ENCODE results near the gene GABBR2. TPM values are rescaled to one million over a fixed set of nuclear protein-coding genes. Genes with fewer than 3 reads are reported as not detected.

The GABBR2 gene
- total and polyA plus RNA-seq, 2 of the 8 experiments (the other 6 are each of a cell fraction or from before 2014, with no cell fraction given) = 0.50 to 1.2 TPM

DNA sequence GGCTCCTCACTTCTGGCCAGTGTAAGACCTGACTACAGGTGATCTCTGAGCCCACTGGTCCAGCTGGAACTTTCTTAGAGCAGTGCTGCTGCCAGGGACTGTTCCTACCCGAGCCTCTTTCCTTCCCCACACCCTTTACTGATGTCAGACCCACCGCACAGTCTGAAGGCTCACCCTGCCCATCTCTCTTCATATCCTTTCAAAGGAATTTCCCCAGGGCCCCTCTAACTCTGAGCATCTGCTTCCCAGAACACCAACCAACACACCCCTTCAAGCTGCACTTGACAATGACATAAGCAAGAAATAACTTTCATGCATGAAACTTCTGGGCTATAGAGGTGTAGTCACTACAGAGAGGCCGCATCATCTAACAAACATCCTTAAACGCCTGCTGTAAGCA, 119.6 kb downstream of the GABBR2 start:
- Histone ChIP-seq H3K14ac (ENCODE audit: insufficient read length) (no peak overlapping the region), H3K79me1 (ENCODE audit: low read depth, low read length) (no peaks in the 10 kb centered on the region), H3K18ac (ENCODE audit: extremely low read depth, low read length) (no peak overlapping the region), H2BK15ac (ENCODE audit: low read length) (no peak overlapping the region), H4K5ac (ENCODE audit: insufficient read length, low read depth, low read length) (no peak overlapping the region), H4K8ac (ENCODE audit: extremely low read depth, insufficient read depth, low read length) (no peak overlapping the region), H3K36me3 (ENCODE audit: control insufficient read depth in 2 of 4, insufficient read depth in 4 of 4, low read length in 3 of 4) (no peaks in the 10 kb centered on the region), H2BK20ac (ENCODE audit: low read length) (no peak overlapping the region), H3K4me3 (ENCODE audit: extremely low read depth in 1 of 4, insufficient read depth in 2 of 4, low read depth in 3 of 4, low read length in 4 of 4) (no peak overlapping the region), H2AK5ac (ENCODE audit: low read depth, low read length) (no peak overlapping the region), H2BK5ac (ENCODE audit: low read depth, low read length) (no peak overlapping the region), H3K27me3 (replicated peaks in 1 of 4; ENCODE audit: control insufficient read depth in 3 of 4, extremely low read depth in 1 of 4, insufficient read depth in 3 of 4, low read length in 3 of 4) (no peaks in the 10 kb centered on the region; a peak in 2 of 7 replicates), H3K27ac (ENCODE audit: low read depth, low read length) (no peak overlapping the region), H3K23me2 (ENCODE audit: low read depth, low read length) (no peaks in the 10 kb centered on the region), H3K4ac (replicated peaks; ENCODE audit: insufficient read length, low read depth, low read length) (no peak overlapping the region), H3K56ac (replicated peaks; ENCODE audit: insufficient read length, low read depth, low read length) (no peak overlapping the region), H4K20me1 (replicated peaks in 1 of 2; ENCODE audit: control insufficient read depth in 1 of 2, insufficient read depth in 2 of 2, low read length in 2 of 2) (no peaks in the 10 kb centered on the region), H2BK12ac (ENCODE audit: low read depth, low read length) (no peak overlapping the region), H4K91ac (replicated peaks; ENCODE audit: insufficient read length, low read length) (no peak overlapping the region), H3K4me2 (ENCODE audit: insufficient read depth in 1 of 2, low read depth in 2 of 2, low read length in 2 of 2) (no peak overlapping the region), H3K9ac (replicated peaks in 1 of 4; ENCODE audit: extremely low read depth in 1 of 4, low read depth in 3 of 4, low read length in 3 of 4) (no peak overlapping the region), H2BK120ac (replicated peaks; ENCODE audit: low read depth, low read length) (no peak overlapping the region), H3K9me3 (ENCODE audit: insufficient read depth in 2 of 2, low read depth in 1 of 2, low read length in 1 of 2) (no peaks in the 10 kb centered on the region), H2AFZ (ENCODE audit: low read length) (no peak overlapping the region), H3K23ac (ENCODE audit: insufficient read length) (no peak overlapping the region), H3K4me1 (replicated peaks in 1 of 4; ENCODE audit: control insufficient read depth in 3 of 4, insufficient read depth in 4 of 4, low read length in 3 of 4) (no peaks in the 10 kb centered on the region), H3K79me2 (ENCODE audit: control insufficient read depth in 1 of 2, insufficient read depth in 2 of 2, low read length in 2 of 2) (no peaks in the 10 kb centered on the region)
- 94% methylated on average over 4 of the region's 4 CpGs; no CpG with 5 or more reads in 1 of the 2 experiments for WGBS, 2 experiments (ENCODE audit: extremely low coverage in 1 of 2, insufficient coverage in 1 of 2, insufficient read length in 1 of 2, insufficient replicate concordance in 2 of 2, low coverage in 1 of 2, low lambda C conversion rate in 2 of 2, missing lambda C conversion rate in 1 of 2)
- DNase-seq (ENCODE audit: low read depth in 1 of 2, low spot score in 2 of 2) (no peak), FAIRE-seq (no peak)
- ChIA-PET CTCF (ENCODE audit: partially characterized antibody) (interaction anchor here (1.0 kb wide), 1 partner anchor 22 kb away, joined by 3 read pairs; no protein-coding TSS in a partner anchor), POLR2A (ENCODE audit: partially characterized antibody) (no interaction called here)
- TF ChIP-seq SP4 (IDR thresholded peaks at IDR 0.05; ENCODE audit: low read length) (no peak), TBP (IDR thresholded peaks at IDR 0.05; ENCODE audit: low read depth, low read length) (no peak), KDM4A (IDR thresholded peaks at IDR 0.05; ENCODE audit: low read depth, low read length, severe bottlenecking) (no peak), CHD1 (IDR thresholded peaks at IDR 0.05; ENCODE audit: low read depth, low read length) (no peak), SUZ12 (IDR thresholded peaks at IDR 0.05; ENCODE audit: low read length) (no peak), SAP30 (IDR thresholded peaks at IDR 0.05; ENCODE audit: insufficient read depth, insufficient replicate concordance, low read length) (no peak)

Data from H1 (cell line).